BLaER1 (cell line): ENCODE measurements around the gene CYS1.
"Not testable (repeated sequence)": the region's sequence is repeated elsewhere in the genome, so short reads cannot be mapped to it uniquely, and the experiment has no call there.

Experiments used
- H3K27ac ChIP-seq: shearing (Covaris generic); formaldehyde crosslinking; 2 replicates; pipeline ENCODE4 v1.8.1; 2022
- H3K27me3 ChIP-seq: shearing (Covaris generic); formaldehyde crosslinking; 2 replicates; pipeline ENCODE4 v1.8.1; 2022
- H3K36me3 ChIP-seq: shearing (Covaris generic); formaldehyde crosslinking; 2 replicates; pipeline ENCODE4 v1.8.1; 2022
- H3K4me1 ChIP-seq: shearing (Covaris generic); formaldehyde crosslinking; 2 replicates; pipeline ENCODE4 v1.8.1; 2022
- H3K4me2 ChIP-seq: shearing (Covaris generic); formaldehyde crosslinking; 2 replicates; pipeline ENCODE4 v1.8.1; 2022
- H3K4me3 ChIP-seq: shearing (Covaris generic); formaldehyde crosslinking; 2 replicates; pipeline ENCODE4 v1.8.1; 2022
- H3K9ac ChIP-seq: shearing (Covaris generic); formaldehyde crosslinking; 2 replicates; pipeline ENCODE4 v1.8.1; 2022
- H3K9me3 ChIP-seq: shearing (Covaris generic); formaldehyde crosslinking; 2 replicates; pipeline ENCODE4 v1.8.1; 2022
- H4K20me1 ChIP-seq: shearing (Covaris generic); formaldehyde crosslinking; 2 replicates; pipeline ENCODE4 v1.8.1; 2022
- Cebpa-rat ChIP-seq: shearing (Covaris generic); IDR thresholded peaks from 2 replicates; pipeline ENCODE4 v1.8.1; 2022

Gene CYS1

DNA sequence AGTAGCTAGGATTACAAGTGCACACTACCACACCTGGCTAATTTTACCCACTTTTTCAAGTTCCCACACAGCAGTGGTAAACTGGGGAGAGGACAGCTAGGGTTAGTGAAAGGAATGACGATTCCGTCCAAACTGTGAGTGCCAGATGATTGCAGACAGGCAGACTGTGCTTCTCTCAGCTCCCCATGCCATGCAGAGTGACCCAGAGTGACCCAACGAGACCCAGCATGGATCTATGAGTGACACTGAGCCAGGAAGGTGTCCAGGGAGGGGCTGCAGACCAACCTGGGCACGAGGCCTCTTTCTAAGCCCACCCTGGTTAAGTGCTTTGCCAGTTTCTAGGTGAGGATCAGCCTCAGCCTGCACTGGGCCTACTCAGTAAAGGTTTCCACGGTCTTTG, 44.6 kb downstream of the CYS1 start:
- no peaks in the 10 kb centered on the region for H3K9me3 ChIP-seq
- peaks cover 39% of the 10 kb centered on the region for H3K4me1 ChIP-seq
- no peaks in the 10 kb centered on the region for H3K27me3 ChIP-seq
- no peaks in the 10 kb centered on the region for H4K20me1 ChIP-seq
- H3K36me3 ChIP-seq, result no peaks in the 10 kb centered on the region
- TF ChIP-seq Cebpa-rat, result no peak
- 0 out of 2 replicates have a peak overlapping the region, but pooled peaks have one; percentile 19 for H3K9ac ChIP-seq
- no peak overlapping the region for H3K4me3 ChIP-seq
- 0 out of 2 replicates have a peak overlapping the region, but pooled peaks have one; percentile 41 for H3K27ac ChIP-seq
- peak overlapping the region; percentile 37 for H3K4me2 ChIP-seq

DNA sequence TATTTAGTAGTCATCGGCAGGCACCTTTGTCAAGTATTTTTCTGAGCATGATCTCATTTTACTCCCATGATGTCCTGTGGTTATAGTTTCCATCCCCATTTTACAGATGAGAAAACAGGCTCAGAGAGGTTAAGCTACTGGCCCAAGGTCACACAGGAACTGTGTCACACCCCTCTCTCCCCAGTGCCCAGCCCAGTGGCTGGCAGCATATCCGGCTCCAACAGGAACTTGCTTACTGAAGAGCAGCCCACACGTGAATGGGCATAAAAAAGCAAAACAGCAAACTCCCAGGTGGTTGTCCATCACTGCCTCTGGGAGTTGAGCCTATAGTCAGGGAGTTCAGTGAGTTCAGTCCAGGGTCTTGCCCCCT, 45.2 kb downstream of the CYS1 start:
- no peak for TF ChIP-seq Cebpa-rat
- H3K4me3 ChIP-seq, result no peak overlapping the region
- no peak overlapping the region for H3K9ac ChIP-seq
- no peaks in the 10 kb centered on the region for H3K27me3 ChIP-seq
- peaks cover 39% of the 10 kb centered on the region for H3K4me1 ChIP-seq
- H3K4me2 ChIP-seq, result no peak overlapping the region
- H3K9me3 ChIP-seq, result no peaks in the 10 kb centered on the region
- no peak overlapping the region for H3K27ac ChIP-seq
- no peaks in the 10 kb centered on the region for H3K36me3 ChIP-seq
- H4K20me1 ChIP-seq, result no peaks in the 10 kb centered on the region

DNA sequence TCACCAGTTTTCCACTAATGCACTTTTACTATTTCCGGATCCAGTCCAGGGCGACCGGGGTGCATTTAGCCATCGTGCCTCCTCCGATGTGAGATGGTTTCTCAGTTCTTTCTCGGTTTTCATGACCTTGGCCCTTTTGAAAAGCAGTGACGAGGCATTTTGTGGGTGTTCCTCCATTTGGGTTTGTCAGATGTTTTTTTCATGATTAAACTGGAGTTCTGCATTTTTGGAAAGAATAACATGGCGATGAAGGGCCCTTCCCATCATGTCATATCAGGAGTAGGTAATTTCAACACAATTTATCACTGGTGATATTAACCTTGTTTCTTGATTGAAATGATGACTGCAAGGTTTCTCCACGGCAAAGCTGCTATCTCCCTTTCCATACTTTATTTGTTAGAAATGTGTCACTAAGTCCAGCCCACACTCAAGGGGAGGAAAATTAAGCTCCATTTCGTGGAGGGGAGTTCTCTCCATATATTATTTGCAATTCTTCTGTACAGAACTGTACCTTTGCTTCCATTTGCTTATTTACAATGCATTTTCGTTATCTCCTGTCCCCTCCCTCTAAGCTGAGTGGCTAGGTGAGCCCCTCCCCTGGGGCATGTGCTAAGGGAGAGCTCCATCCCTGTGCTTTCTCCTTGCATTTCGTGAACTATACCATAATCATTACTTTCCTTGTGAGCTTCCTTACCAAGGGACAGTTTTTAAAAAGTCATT, 45.7 kb downstream of the CYS1 start:
- TF ChIP-seq Cebpa-rat, result no peak
- H3K27me3 ChIP-seq, result no peaks in the 10 kb centered on the region
- H4K20me1 ChIP-seq, result no peaks in the 10 kb centered on the region
- peaks cover 42% of the 10 kb centered on the region for H3K4me1 ChIP-seq
- no peak overlapping the region for H3K27ac ChIP-seq
- H3K36me3 ChIP-seq, result no peaks in the 10 kb centered on the region
- no peak overlapping the region for H3K4me3 ChIP-seq
- no peaks in the 10 kb centered on the region for H3K9me3 ChIP-seq
- no peak overlapping the region for H3K4me2 ChIP-seq
- no peak overlapping the region for H3K9ac ChIP-seq

DNA sequence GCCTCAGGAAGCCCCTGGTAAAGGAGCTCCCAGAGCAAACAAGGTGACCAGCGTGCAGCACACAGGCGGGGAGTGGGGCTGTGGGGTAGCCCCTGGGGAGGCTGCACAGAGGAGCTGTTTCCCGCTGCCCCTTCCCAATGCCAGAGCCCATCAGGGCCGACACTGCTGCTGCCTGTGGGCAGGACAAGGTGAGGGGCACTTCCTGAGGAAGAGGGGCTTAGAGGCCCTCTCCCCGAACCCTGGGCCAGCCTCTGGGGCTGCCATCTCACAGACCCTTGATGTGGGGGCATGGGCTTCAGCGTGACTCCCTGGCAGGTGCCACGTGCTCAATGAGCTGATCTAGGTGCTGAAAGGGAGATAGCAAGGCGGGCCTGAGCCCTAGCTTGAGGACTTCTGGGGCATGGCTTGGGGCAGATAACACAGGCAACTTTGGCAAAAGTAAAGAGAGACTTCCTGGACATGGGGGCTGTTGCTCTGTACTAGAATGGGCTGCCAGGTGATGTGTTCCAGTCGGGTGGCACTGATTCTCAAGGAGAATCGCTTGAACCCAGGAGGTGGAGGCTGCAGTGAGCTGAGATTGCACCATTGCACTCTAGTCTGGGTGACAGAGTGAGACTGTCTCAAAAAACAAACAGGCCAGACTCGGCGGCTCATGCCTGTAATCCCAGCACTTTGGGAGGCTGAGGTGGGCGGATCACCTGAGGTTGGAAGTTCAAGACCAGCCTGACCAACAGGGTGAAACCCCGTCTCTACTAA, 46.8 kb downstream of the CYS1 start:
- H3K9me3 ChIP-seq, result no peaks in the 10 kb centered on the region
- no peaks in the 10 kb centered on the region for H3K27me3 ChIP-seq
- no peak overlapping the region for H3K4me3 ChIP-seq
- no peak for TF ChIP-seq Cebpa-rat
- H3K4me1 ChIP-seq, result peaks cover 50% of the 10 kb centered on the region
- no peaks in the 10 kb centered on the region for H3K36me3 ChIP-seq
- no peak overlapping the region for H3K9ac ChIP-seq
- no peaks in the 10 kb centered on the region for H4K20me1 ChIP-seq
- no peak overlapping the region for H3K27ac ChIP-seq
- no peak overlapping the region for H3K4me2 ChIP-seq

DNA sequence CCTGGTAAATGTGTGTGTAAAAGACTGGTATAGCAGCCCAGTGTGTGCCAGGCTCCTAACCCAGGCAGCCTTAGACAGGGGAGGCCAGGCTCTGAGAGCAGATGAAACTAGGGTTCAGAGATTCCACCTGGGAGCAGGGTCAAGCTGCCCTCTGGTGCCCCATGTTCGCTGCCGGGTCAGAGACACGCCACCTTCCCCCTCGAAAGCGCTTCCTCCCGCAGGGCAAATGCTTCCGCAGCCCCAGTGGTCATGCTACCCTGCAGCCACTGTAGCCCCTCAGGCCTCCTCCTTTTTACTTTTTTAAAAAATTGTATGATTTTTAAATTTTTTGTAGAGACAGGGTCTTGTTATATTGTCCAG, 47.5 kb downstream of the CYS1 start:
- no peak overlapping the region for H3K4me2 ChIP-seq
- no peak overlapping the region for H3K27ac ChIP-seq
- no peak overlapping the region for H3K4me3 ChIP-seq
- H3K9ac ChIP-seq, result no peak overlapping the region
- H3K9me3 ChIP-seq, result no peaks in the 10 kb centered on the region
- no peaks in the 10 kb centered on the region for H4K20me1 ChIP-seq
- H3K36me3 ChIP-seq, result no peaks in the 10 kb centered on the region
- no peak for TF ChIP-seq Cebpa-rat
- peaks cover 51% of the 10 kb centered on the region for H3K4me1 ChIP-seq
- H3K27me3 ChIP-seq, result no peaks in the 10 kb centered on the region

DNA sequence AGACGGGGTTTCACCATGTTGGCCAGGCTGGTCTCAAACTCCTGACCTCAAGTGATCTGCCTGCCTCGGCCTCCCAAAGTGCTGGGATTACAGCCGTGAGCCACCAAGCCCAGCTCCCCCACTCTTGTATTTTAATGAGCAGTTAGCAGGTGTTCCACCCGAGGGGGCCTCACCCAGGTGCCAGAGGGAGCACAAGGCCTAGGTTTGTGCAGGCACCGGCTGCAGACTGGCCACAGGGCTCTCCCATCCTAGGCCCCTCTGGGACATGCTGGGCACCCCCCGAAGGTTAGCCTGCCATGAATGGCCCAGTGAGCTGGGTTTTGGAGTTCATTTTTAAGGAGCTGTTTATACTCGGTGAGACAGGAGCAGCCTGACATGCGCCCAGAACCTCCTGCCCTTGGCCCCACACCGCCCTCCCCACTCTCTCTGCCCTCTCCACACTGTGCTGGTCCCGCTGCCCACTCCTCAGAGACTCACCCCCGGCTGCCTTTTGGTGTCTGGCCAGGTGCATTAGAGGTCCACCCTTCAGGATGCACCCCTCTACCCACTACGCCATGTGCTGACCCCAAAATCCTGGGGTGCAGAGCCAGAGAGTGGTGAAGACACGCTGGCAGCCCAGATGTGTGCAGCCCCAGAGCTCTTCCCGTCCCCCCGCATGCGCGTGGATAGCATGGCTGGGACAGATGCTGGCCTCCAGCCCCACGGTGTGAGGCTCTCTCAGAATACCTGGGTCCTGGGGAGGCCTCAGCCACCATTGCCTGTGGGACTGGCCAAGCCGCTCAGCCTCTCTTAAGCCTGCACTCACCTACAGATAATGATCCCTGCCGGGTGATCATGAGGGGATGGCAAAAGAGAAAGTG, 48.1 kb downstream of the CYS1 start:
- no peak for TF ChIP-seq Cebpa-rat
- H3K9ac ChIP-seq, result no peak overlapping the region
- no peaks in the 10 kb centered on the region for H3K36me3 ChIP-seq
- no peaks in the 10 kb centered on the region for H3K27me3 ChIP-seq
- no peaks in the 10 kb centered on the region for H3K9me3 ChIP-seq
- H3K4me1 ChIP-seq, result peaks cover 51% of the 10 kb centered on the region
- no peak overlapping the region for H3K27ac ChIP-seq
- H3K4me3 ChIP-seq, result no peak overlapping the region
- H3K4me2 ChIP-seq, result peak overlapping the region; percentile 13
- H4K20me1 ChIP-seq, result no peaks in the 10 kb centered on the region

DNA sequence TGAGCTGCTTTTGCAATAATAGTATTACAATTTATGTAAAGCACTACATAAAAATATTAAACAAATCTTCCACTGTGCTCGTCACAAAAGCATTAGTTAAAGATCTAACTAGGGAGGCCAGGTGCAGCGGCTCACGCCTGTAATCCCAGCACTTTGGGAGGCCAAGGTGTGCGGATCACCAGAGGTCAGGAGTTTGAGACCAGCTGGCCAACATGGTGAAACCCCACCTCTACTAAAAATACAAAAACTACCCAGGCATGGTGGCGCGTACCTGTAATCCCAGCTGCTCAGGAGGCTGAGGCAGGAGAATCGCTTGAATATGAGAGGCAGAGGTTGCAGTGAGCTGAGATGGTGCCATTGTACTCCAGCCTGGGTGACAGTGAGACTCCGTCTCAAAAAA, 49.4 kb downstream of the CYS1 start:
- H3K27ac ChIP-seq, H3K4me3 ChIP-seq, H3K4me2 ChIP-seq, H3K36me3 ChIP-seq, H3K9me3 ChIP-seq, H3K9ac ChIP-seq, H4K20me1 ChIP-seq, H3K27me3 ChIP-seq: not testable (repeated sequence)
- H3K4me1 ChIP-seq, result peaks cover 42% of the 10 kb centered on the region

DNA sequence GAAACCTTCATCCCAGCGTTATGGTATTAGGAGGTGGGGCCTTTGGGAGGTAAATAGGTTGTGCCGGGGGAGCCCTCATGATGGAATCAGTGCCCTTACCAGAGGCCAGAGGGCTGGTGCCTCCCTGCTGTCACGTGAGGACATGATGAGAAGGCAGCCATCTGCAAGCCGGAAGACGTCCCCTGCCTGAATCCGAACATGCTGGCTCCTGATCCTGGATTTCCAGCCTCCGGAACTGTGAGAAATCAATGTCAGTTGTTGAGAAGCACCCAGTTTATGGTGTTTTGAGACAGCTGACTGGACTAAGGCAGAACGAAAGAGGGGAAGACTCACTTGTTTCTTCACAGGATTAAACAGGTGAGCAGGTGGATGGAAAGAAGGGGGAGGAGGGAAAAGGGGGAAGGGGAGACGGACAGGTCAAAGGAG, 49.9 kb downstream of the CYS1 start:
- Histone ChIP-seq H3K36me3 (no peaks in the 10 kb centered on the region), H3K4me2 (no peak overlapping the region), H3K4me1 (peaks cover 37% of the 10 kb centered on the region), H3K27ac (no peak overlapping the region), H3K4me3 (no peak overlapping the region), H3K9me3 (no peaks in the 10 kb centered on the region), H3K9ac (no peak overlapping the region), H4K20me1 (no peaks in the 10 kb centered on the region), H3K27me3 (no peaks in the 10 kb centered on the region)
- no peak for TF ChIP-seq Cebpa-rat

DNA sequence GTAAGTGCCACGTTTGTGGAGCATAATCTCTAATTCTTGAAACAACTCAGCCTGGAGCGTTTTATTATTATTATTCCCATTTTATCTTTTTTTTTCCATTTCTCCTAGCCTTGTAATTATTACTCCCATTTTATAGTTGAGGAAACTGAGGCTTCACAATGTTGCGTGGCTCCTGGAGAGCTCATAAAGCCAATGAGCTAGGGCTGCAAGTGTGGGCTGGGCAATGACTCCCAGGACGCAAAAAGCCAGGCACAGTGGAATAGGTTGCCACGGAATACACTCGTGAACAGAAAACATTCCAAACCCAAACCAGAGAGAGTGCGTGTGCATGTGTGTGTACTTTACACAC, 50.4 kb downstream of the CYS1 start:
- Histone ChIP-seq H3K9ac (no peak overlapping the region), H3K4me1 (peaks cover 33% of the 10 kb centered on the region), H3K36me3 (no peaks in the 10 kb centered on the region), H4K20me1 (no peaks in the 10 kb centered on the region), H3K4me3 (no peak overlapping the region), H3K4me2 (peak overlapping the region; percentile 66; the same call in 1 of the 2 replicates), H3K27me3 (no peaks in the 10 kb centered on the region), H3K27ac (no peak overlapping the region), H3K9me3 (no peaks in the 10 kb centered on the region)
- TF ChIP-seq Cebpa-rat, result no peak
